Adrenal gland (tissue), 12 donors: ENCODE results near the gene CCNQ. TPM values are rescaled to one million over a fixed set of nuclear protein-coding genes. Genes with fewer than 3 reads are reported as not detected.

ENCODE experiments used
- DNase-seq, 7 donors: peaks; one replicate each; pipeline ENCODE4 v3.0.0-alpha.2; 2019 to 2020
- H3K27ac ChIP-seq, 5 donors: fragments of 200-600 bp; sonication (generic) in 4 of 5; 1 replicate in 3 of 5; 2 replicates in 2 of 5; pipeline versions ENCODE4 v1.5.1 to v1.8.0; 2016 to 2020; ENCODE audit warnings: mild to moderate bottlenecking in 1 of 5
- H3K27me3 ChIP-seq: fragments of 200-600 bp; 2 replicates; pipeline ENCODE4 v1.8.0; 2021
- H3K36me3 ChIP-seq, 2 donors: fragments of 200-600 bp; replicated peaks in 1 of 2; 1 replicate in 1 of 2; 2 replicates in 1 of 2; pipeline versions ENCODE4 v1.5.1 to v1.8.0; 2018 to 2022
- H3K4me1 ChIP-seq, 2 donors: fragments of 200-600 bp; replicated peaks in 1 of 2; 1 replicate in 1 of 2; 2 replicates in 1 of 2; pipeline versions ENCODE4 v1.5.1 to v1.8.0; 2018 to 2021
- H3K4me3 ChIP-seq, 4 donors: fragments of 200-600 bp; sonication (generic) in 3 of 4; one replicate each; pipeline ENCODE4 v1.5.1; 2016 to 2018
- H3K9me3 ChIP-seq, 3 donors: fragments of 200-600 bp; sonication (generic) in 1 of 3; replicated peaks in 1 of 3; 1 replicate in 2 of 3; 2 replicates in 1 of 3; pipeline versions ENCODE4 v1.5.1 to v1.8.0; 2016 to 2021
- POLR2A ChIP-seq, 2 donors: fragments of 450-650 bp; IDR thresholded peaks; one replicate each; pipeline ENCODE4 v1.6.1; 2017; ENCODE audit warnings: antibody characterized with exemption in 2 of 2, mild to moderate bottlenecking in 2 of 2, moderate library complexity in 1 of 2
- WGBS, 4 donors: extraction: QIAGEN DNeasy Blood & Tissue Kit in 2 of 4; methylation state at CpG; one replicate each; pipeline versions ENCODE4 v1.1.5 to v1.1.7; 2013 to 2017; 5-methylcytosine and 5-hydroxymethylcytosine counted together
- intact Hi-C, 2 donors: fragments of 100-400 bp; cut with DNase I; formaldehyde crosslinking; loops; one replicate each; pipeline versions ENCODE4 v1.14.1 to v1.15.0; 2022 to 2023
- polyA plus RNA-seq, 3 donors: library from polyadenylated mRNA; stranded (reverse); fragments of 200-250 nt in 2 of 3; fragments of 350-450 nt in 1 of 3; fragmentation: Illumina TruSeq in 1 of 3; extraction: RNeasy Lipid Tissue Mini Kit (QIAGEN cat#74804) in 1 of 3; gene quantifications; one replicate each; pipeline ENCODE4 v1.2.3, GENCODE V29; 2013 to 2014
- total RNA-seq, 9 donors: library from RNA; depleted of rRNA in 4 of 9; stranded (reverse); fragments of >200 nt in 4 of 9; fragments of 120-200 nt in 1 of 9; fragmentation: NEBNext Ultra II Directional in 1 of 9; extraction: Animal tissue kit (Norgen Biotek cat#: 25700) in 1 of 9; gene quantifications; one replicate each; pipeline versions ENCODE4 v1.1.0 to v1.2.4, GENCODE V29; 2013 to 2023
- TF ChIP-seq, protein P1 (sequence below), 6 experiments: fragments of 450-650 bp in 4 of 6; fragments of 200-600 bp in 2 of 6; sonication (generic) in 1 of 6; IDR thresholded peaks; 1 replicate in 5 of 6; 2 replicates in 1 of 6; pipeline versions ENCODE4 v1.5.1 to v1.8.0; 2016 to 2021; ENCODE audit warnings: antibody characterized with exemption in 6 of 6, mild to moderate bottlenecking in 2 of 6, moderate library complexity in 1 of 6
- donor health status: healthy with polysubstance abuse.
- donor health status: Bipolar disorder and iron deficiency.
- donor health status: DM: yes; HTN: yes; CAD: no.
- donor health status: DM: no; HTN: no; CAD: no.
- donor health status: DM: no; HTN: no; CAD: no.
- donor health status: DM: yes; HTN: yes; CAD: no.

Gene CCNQ
- total and polyA plus RNA-seq, 12 donors = 13.2 to 48.5 (median 24.2) TPM

DNA sequence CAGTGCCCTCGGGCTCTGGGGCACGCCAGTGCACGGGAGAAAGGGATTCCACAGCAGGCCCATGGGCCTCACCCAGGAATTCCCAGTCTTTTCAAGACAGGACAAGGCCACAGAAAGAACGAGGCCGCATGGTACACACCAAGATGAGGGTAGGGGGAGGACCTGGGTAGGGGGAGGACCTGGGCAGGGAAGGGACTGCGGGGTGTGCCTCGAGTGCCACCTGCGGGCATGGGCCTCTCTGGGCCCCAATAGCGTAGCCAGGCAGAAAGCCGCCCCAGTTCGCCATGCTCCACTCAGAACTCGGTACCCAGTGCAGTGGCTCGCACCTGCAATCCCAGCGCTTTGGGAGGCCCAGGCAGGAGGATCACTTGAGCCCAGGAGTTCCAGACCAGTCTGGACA, 34.1 kb upstream of the CCNQ start:
- H3K4me3 ChIP-seq = no peak overlapping the region
- no peak for TF ChIP-seq POLR2A (IDR thresholded peaks at IDR 0.05)
- TF ChIP-seq, protein P1, sequence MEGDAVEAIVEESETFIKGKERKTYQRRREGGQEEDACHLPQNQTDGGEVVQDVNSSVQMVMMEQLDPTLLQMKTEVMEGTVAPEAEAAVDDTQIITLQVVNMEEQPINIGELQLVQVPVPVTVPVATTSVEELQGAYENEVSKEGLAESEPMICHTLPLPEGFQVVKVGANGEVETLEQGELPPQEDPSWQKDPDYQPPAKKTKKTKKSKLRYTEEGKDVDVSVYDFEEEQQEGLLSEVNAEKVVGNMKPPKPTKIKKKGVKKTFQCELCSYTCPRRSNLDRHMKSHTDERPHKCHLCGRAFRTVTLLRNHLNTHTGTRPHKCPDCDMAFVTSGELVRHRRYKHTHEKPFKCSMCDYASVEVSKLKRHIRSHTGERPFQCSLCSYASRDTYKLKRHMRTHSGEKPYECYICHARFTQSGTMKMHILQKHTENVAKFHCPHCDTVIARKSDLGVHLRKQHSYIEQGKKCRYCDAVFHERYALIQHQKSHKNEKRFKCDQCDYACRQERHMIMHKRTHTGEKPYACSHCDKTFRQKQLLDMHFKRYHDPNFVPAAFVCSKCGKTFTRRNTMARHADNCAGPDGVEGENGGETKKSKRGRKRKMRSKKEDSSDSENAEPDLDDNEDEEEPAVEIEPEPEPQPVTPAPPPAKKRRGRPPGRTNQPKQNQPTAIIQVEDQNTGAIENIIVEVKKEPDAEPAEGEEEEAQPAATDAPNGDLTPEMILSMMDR (IDR thresholded peaks at IDR 0.05) = no peak
- H3K36me3 ChIP-seq = no peaks in the 10 kb centered on the region
- no peak overlapping the region for H3K27ac ChIP-seq
- intact Hi-C loops = no loop called here
- H3K9me3 ChIP-seq = no peaks in the 10 kb centered on the region
- H3K27me3 ChIP-seq = peaks cover 4% of the 10 kb centered on the region
- no peaks in the 10 kb centered on the region for H3K4me1 ChIP-seq
- DNase-seq = no peak
- WGBS, 4 donors = 83 to 95% (median 93%) methylated on average over 4 to 14 of the region's 14 CpGs

DNA sequence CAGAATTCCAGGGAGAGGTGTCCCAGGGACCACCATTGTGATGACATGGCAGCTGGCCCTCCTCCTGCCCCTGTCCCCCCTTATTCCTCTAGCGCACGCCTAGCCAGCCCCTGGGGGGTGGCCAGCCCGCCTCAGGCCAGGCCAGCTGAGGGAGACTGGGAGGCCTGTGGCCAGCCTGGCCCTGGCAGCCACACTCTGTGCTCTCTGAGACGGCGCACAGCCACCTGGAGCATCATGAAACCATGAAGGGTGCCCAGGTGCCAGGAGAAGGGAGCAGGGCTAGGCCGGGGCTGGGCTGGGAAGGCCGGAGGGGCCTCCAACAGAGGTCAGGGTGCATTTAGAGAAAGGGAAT, 33.6 kb upstream of the CCNQ start:
- intact Hi-C loops = no loop called here
- Histone ChIP-seq H3K4me1 (no peaks in the 10 kb centered on the region), H3K36me3 (no peaks in the 10 kb centered on the region), H3K27me3 (peaks cover 1% of the 10 kb centered on the region), H3K9me3 (no peaks in the 10 kb centered on the region), H3K4me3 (no peak overlapping the region), H3K27ac (no peak overlapping the region)
- no peak for TF ChIP-seq POLR2A (IDR thresholded peaks at IDR 0.05)
- TF ChIP-seq, protein P1 (IDR thresholded peaks at IDR 0.05) = no peak
- WGBS, 4 donors = 94 to 100% (median 99%) methylated on average over 2 to 7 of the region's 7 CpGs
- DNase-seq = no peak

DNA sequence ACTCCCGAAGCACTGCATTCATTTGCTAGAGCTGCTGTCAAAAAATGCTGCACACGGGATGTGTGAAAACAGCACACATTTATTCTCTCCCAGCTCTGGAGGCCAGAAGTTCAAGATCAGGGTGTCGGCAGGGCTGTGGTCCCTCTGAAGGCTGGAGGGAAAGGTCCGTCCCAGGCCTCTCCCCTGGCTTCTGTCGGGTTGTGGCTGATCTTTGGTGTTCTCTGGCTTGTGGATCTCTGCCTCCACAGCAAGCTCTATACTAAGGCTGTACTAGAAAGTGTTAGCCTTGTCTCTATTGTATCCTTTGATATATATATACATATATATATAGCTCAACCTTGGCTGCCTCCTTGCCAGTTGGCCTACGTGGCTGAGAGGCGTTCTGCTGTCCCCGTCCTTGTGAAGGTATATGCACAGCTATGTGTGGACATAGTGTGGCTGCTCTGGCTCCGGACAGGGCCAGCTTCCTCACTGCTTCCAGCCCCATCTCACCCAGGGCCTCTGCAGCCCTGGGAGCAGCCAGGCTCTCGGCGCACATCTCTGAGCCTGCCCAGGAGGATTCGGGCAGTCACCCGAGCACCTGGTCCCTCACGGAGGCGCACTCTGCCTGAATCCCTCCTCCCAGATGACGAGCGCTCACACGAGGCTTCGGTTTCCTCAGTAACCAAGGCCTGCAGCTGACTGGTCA, 33.1 kb upstream of the CCNQ start:
- no peaks in the 10 kb centered on the region for H3K9me3 ChIP-seq
- intact Hi-C loops = no loop called here
- H3K4me1 ChIP-seq = no peaks in the 10 kb centered on the region
- no peak overlapping the region for H3K4me3 ChIP-seq
- TF ChIP-seq POLR2A (IDR thresholded peaks at IDR 0.05) = no peak
- TF ChIP-seq, protein P1 (IDR thresholded peaks at IDR 0.05) = no peak
- no peaks in the 10 kb centered on the region for H3K36me3 ChIP-seq
- DNase-seq = no peak
- WGBS, 4 donors = 84 to 94% (median 91%) methylated on average over 11 to 19 of the region's 19 CpGs
- H3K27ac ChIP-seq = no peak overlapping the region
- no peaks in the 10 kb centered on the region for H3K27me3 ChIP-seq

DNA sequence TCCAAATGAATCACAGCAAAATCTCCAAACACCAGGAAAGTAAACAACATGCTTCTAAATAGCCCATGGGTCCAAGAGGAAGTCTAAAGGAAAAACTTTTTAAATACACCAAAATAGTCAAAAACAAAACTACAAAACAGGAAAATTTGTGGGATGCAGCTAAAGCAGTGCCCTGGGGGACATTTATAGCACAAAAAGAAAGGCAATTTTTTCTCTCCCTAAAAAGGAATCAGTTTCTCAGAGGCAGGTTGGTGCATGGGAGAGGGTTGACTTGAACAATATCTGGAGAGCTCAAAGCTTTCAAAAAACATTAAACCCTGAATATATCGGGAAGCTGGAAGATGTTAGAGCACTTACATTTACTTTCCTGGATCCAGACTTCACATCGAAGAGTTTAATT, 32.4 kb upstream of the CCNQ start:
- no peaks in the 10 kb centered on the region for H3K9me3 ChIP-seq
- H3K36me3 ChIP-seq = no peaks in the 10 kb centered on the region
- no peak for DNase-seq
- 84 to 100% (median 90%) methylated on average over 2 of the region's 2 CpGs for WGBS, 4 donors
- intact Hi-C loops = no loop called here
- H3K4me3 ChIP-seq = no peak overlapping the region
- no peaks in the 10 kb centered on the region for H3K27me3 ChIP-seq
- H3K27ac ChIP-seq = no peak overlapping the region
- H3K4me1 ChIP-seq = no peaks in the 10 kb centered on the region
- TF ChIP-seq POLR2A (IDR thresholded peaks at IDR 0.05) = no peak
- TF ChIP-seq, protein P1 (IDR thresholded peaks at IDR 0.05) = no peak
